A673 (cell line): ENCODE measurements around the gene GALNT14.

Experiments used
- CTCF ChIP-seq: fragments of 300-800, 200-600 bp; sonication (generic); conservative IDR thresholded peaks from 2 replicates; pipeline ENCODE4 v1.5.1; 2017; ENCODE audit warnings: low read depth, mild to moderate bottlenecking, antibody characterized with exemption, low read length, moderate library complexity, mixed read lengths
- EZH2 ChIP-seq: fragments of 200-600 bp; sonication (generic); IDR thresholded peaks from 2 replicates; pipeline ENCODE4 v1.6.1; 2017; ENCODE audit warnings: borderline replicate concordance, low read depth, mild to moderate bottlenecking, mixed read lengths, antibody characterized with exemption, low read length; ENCODE audit not compliant: poor library complexity, severe bottlenecking

- TF ChIP-seq CTCF (no peak), EZH2 (no peak)
Observed at GRCh38 chr2:30930716-30931115, 207.5 kb downstream of the GALNT14 start.
